HEK293T (cell line): Measurements from ENCODE around the gene NSFL1C.

ENCODE experiments used
- FOXA1 ChIP-seq: fragments of 450-650 bp; IDR thresholded peaks from 2 replicates; pipeline ENCODE4 v1.6.1; 2016; ENCODE audit warnings: mild to moderate bottlenecking
- SP1 ChIP-seq: fragments of 450-650 bp; IDR thresholded peaks from 2 replicates; pipeline ENCODE4 v1.6.1; 2017

DNA sequence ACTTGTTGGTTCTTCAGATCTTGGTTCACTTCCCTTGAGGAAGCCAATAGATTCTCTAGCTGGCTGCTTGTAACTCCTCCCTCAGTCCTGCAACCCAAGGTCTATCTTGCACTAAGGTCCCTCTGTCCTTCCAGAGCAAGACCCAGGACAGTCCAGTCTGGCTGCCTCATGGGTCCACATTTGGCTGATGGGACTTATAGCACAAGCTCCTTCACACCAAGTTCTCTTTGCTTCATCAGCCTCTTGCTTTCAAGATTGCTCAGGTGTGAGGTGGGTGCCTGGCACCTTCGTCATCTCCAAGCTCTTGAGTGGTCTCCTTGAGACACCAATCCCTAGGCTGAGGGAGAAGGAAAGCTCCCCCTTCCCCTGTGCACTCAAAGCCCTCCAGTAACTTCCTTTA, 28.3 kb downstream of the NSFL1C start:
- no peak for TF ChIP-seq FOXA1
- TF ChIP-seq SP1: no peak
